Mammary epithelial cell (primary cell): Measurements from ENCODE around the gene CAMTA1.

ENCODE experiments used
- CTCF ChIP-seq, 2 donors: IDR thresholded peaks in 1 of 2; conservative IDR thresholded peaks in 1 of 2; 2 replicates each; pipeline ENCODE4 v1.5.1; 2011 to 2012; ENCODE audit warnings: inconsistent platforms in 2 of 2, low read length in 2 of 2, mild to moderate bottlenecking in 2 of 2, control low read depth in 1 of 2, low read depth in 1 of 2; ENCODE audit not compliant: insufficient read depth in 1 of 2; ENCODE audit errors: extremely low read depth in 1 of 2
- EZH2 ChIP-seq: IDR thresholded peaks from 2 replicates; pipeline ENCODE4 v1.6.1; 2012; ENCODE audit warnings: low read length, inconsistent platforms, borderline replicate concordance

GRCh38 chr1:7301664-7301981 lies 516.4 kb downstream of the CAMTA1 start:
- no peak for TF ChIP-seq CTCF (conservative IDR thresholded peaks at IDR 0.05 in 1 of 2, IDR thresholded peaks at IDR 0.05 in 1 of 2; ENCODE audit: extremely low read depth in 1 of 2, insufficient read depth in 1 of 2, low read depth in 1 of 2, low read length in 2 of 2)
- no peak for TF ChIP-seq EZH2
